Peyer's patch (tissue), 4 donors: ENCODE results near the gene CD72. TPM values are rescaled to one million over a fixed set of nuclear protein-coding genes. Genes with fewer than 3 reads are reported as not detected.

Experiments used
- DNase-seq, 3 donors: peaks; one replicate each; pipeline ENCODE4 v3.0.0-alpha.2; 2017 to 2019
- H3K27ac ChIP-seq, 4 donors: fragments of 200-600 bp; sonication (generic); one replicate each; pipeline ENCODE4 v1.5.1; 2016 to 2019
- H3K27me3 ChIP-seq, 2 donors: fragments of 200-600 bp; sonication (generic); one replicate each; pipeline ENCODE4 v1.5.1; 2019
- H3K36me3 ChIP-seq, 3 donors: fragments of 200-600 bp; sonication (generic); one replicate each; pipeline ENCODE4 v1.5.1; 2016 to 2019
- H3K4me1 ChIP-seq, 4 donors: fragments of 200-600 bp; sonication (generic); one replicate each; pipeline ENCODE4 v1.5.1; 2016 to 2019
- H3K4me3 ChIP-seq, 4 donors: fragments of 200-600 bp; sonication (generic); 1 replicate in 3 of 4; 2 replicates in 1 of 4; pipeline ENCODE4 v1.5.1; 2016 to 2019; ENCODE audit warnings: mild to moderate bottlenecking in 1 of 4
- H3K9me3 ChIP-seq, 4 donors: fragments of 200-600 bp; sonication (generic); one replicate each; pipeline ENCODE4 v1.5.1; 2016 to 2019; ENCODE audit warnings: mild to moderate bottlenecking in 1 of 4
- CTCF ChIP-seq, 6 experiments: fragments of 450-650 bp in 4 of 6; fragments of 200-600 bp in 2 of 6; sonication (generic) in 1 of 6; IDR thresholded peaks; one replicate each; pipeline ENCODE4 v1.5.1; 2017 to 2019; ENCODE audit warnings: antibody characterized with exemption in 6 of 6, mild to moderate bottlenecking in 3 of 6, moderate library complexity in 1 of 6
- POLR2A ChIP-seq, 2 donors: fragments of 450-650 bp; IDR thresholded peaks; one replicate each; pipeline ENCODE4 v1.5.1; 2017; ENCODE audit warnings: antibody characterized with exemption in 2 of 2, mild to moderate bottlenecking in 2 of 2, moderate library complexity in 2 of 2
- total RNA-seq, 4 donors: library from RNA; depleted of rRNA; stranded (reverse); fragments of >200 nt; gene quantifications; one replicate each; pipeline ENCODE4 v1.1.0, GENCODE V29; 2016

The CD72 gene
- total RNA-seq, 4 donors from 2014 or later = 2.3 to 62.7 (median 4.4) TPM

- peak in 1 of 3 donors; percentile 21 for DNase-seq
These were observed 11.4 kb upstream of the CD72 start for GRCh38 chr9:35629597-35629996.

GRCh38 chr9:35628389-35628991, 10.3 kb upstream of the CD72 start:
- Histone ChIP-seq H3K27me3 (no peaks in the 10 kb centered on the region), H3K4me3 (no peak overlapping the region), H3K36me3 (no peaks in the 10 kb centered on the region), H3K9me3 (no peaks in the 10 kb centered on the region), H3K27ac (no peak overlapping the region), H3K4me1 (no peaks in the 10 kb centered on the region)
- peak in 1 of 3 donors; percentile 29 for DNase-seq
- TF ChIP-seq CTCF (IDR thresholded peaks at IDR 0.05) (no peak), POLR2A (IDR thresholded peaks at IDR 0.05) (no peak)

More at GRCh38 chr9:35629597-35629996, 11.4 kb upstream of the CD72 start:
- no peak for TF ChIP-seq CTCF (IDR thresholded peaks at IDR 0.05)
- no peak for TF ChIP-seq POLR2A (IDR thresholded peaks at IDR 0.05)
- H3K36me3 ChIP-seq = no peaks in the 10 kb centered on the region
- no peaks in the 10 kb centered on the region for H3K9me3 ChIP-seq
- no peak overlapping the region for H3K4me3 ChIP-seq
- no peak overlapping the region for H3K27ac ChIP-seq
- H3K4me1 ChIP-seq = no peaks in the 10 kb centered on the region
- no peaks in the 10 kb centered on the region for H3K27me3 ChIP-seq

- H3K4me1 ChIP-seq = no peaks in the 10 kb centered on the region
- H3K27me3 ChIP-seq = no peaks in the 10 kb centered on the region
- H3K27ac ChIP-seq = no peak overlapping the region
- TF ChIP-seq CTCF (IDR thresholded peaks at IDR 0.05) (no peak), POLR2A (IDR thresholded peaks at IDR 0.05) (no peak)
- H3K36me3 ChIP-seq = no peaks in the 10 kb centered on the region
- no peaks in the 10 kb centered on the region for H3K9me3 ChIP-seq
- no peak overlapping the region for H3K4me3 ChIP-seq
- no peak for DNase-seq
These were observed 9.4 kb upstream of the CD72 start for GRCh38 chr9:35627575-35627974.

GRCh38 chr9:35619800-35620158, 1.6 kb upstream of the CD72 start:
- Histone ChIP-seq H3K4me1 (peaks cover 0 to 21% (median 11%) of the 10 kb centered on the region in 4 donors), H3K27me3 (no peaks in the 10 kb centered on the region), H3K27ac (peak overlapping the region in 3 of 4 donors; percentile 65 to 87 (median 69)), H3K9me3 (no peaks in the 10 kb centered on the region), H3K36me3 (no peaks in the 10 kb centered on the region), H3K4me3 (peak overlapping the region in 1 of 4 donors; percentile 59)
- DNase-seq = peak in 2 of 3 donors; percentile 71 to 74
- TF ChIP-seq POLR2A (IDR thresholded peaks at IDR 0.05) = no peak
- no peak for TF ChIP-seq CTCF (IDR thresholded peaks at IDR 0.05)

- peak overlapping the region; percentile 57 to 87 (median 67) for H3K27ac ChIP-seq
- H3K36me3 ChIP-seq = no peaks in the 10 kb centered on the region
- DNase-seq = peak in 2 of 3 donors; percentile 93
- H3K4me3 ChIP-seq = peak overlapping the region in 1 of 4 donors; percentile 59
- H3K27me3 ChIP-seq = no peaks in the 10 kb centered on the region
- TF ChIP-seq CTCF (IDR thresholded peaks at IDR 0.05) (no peak), POLR2A (IDR thresholded peaks at IDR 0.05) (no peak)
- peaks cover 0 to 21% (median 11%) of the 10 kb centered on the region in 4 donors for H3K4me1 ChIP-seq
- H3K9me3 ChIP-seq = no peaks in the 10 kb centered on the region
These were observed 914 bp upstream of the CD72 start for GRCh38 chr9:35618854-35619799.
